ENCODE measurements around the gene CCDC88C. TPM values are rescaled to one million over a fixed set of nuclear protein-coding genes. Genes with fewer than 3 reads are reported as not detected.

The CCDC88C gene
- total RNA-seq, 1 experiment from 2014 or later = 64.8 TPM

DNA sequence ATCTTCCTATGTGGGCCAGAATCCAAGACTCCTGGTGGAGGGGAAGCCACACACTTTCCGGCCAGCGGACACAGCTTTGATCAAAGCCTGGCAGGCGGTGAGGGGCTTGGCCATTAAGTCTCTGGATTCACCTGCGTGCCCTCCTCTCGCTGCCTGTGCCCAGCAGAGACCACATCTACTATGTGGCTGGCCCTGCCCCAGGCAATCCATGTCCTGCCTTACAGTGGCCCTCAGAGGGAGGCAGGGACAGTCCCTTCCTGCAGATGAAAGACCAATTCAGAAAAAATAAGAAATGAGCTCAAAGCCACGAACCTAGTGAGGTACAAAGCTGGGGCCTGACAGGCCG is 90.4 kb downstream of the CCDC88C start:
- Mint-ChIP-seq H3K4me1 (peaks cover 9% of the 10 kb centered on the region), H3K36me3 (peaks cover 21% of the 10 kb centered on the region), H3K9me3 (no peaks in the 10 kb centered on the region), H3K4me3 (no peak overlapping the region), H3K27me3 (ENCODE audit: low read depth) (no peaks in the 10 kb centered on the region), H3K27ac (peak overlapping the region; percentile 80)
- no peak for TF ChIP-seq CREB1 (CRISPR knock-in tag; IDR thresholded peaks at IDR 0.05)
- TF ChIP-seq OVOL2 (CRISPR knock-in tag; IDR thresholded peaks at IDR 0.05; ENCODE audit: borderline replicate concordance) = no peak
- no peak for TF ChIP-seq USF2 (CRISPR knock-in tag; IDR thresholded peaks at IDR 0.05)
- CTCF ChIA-PET = interaction anchor here (1.2 to 3.4 kb wide), 2 partner anchors 28 to 91 kb away, joined by 4 to 12 read pairs; no protein-coding TSS in a partner anchor
- DNase-seq (ENCODE audit: low spot score) = no peak
- POLR2A ChIA-PET = no interaction called here
- ATAC-seq = no peak

GRCh38 chr14:91326514-91327249 is 90.9 kb downstream of the CCDC88C start:
- Mint-ChIP-seq H3K36me3 (peaks cover 24% of the 10 kb centered on the region), H3K9me3 (no peaks in the 10 kb centered on the region), H3K4me1 (peaks cover 9% of the 10 kb centered on the region), H3K27me3 (ENCODE audit: low read depth) (no peaks in the 10 kb centered on the region), H3K27ac (peak overlapping the region; percentile 80), H3K4me3 (no peak overlapping the region)
- ChIA-PET POLR2A (no interaction called here), CTCF (interaction anchor here (1.2 to 3.4 kb wide), 3 partner anchors 28 to 92 kb away, joined by 4 to 35 read pairs (median 12); partner anchors contain the start of gene CCDC88C)
- DNase-seq (ENCODE audit: low spot score) = no peak
- TF ChIP-seq ARID4B (CRISPR knock-in tag; IDR thresholded peaks at IDR 0.05; ENCODE audit: borderline replicate concordance) (no peak), GRHL2 (CRISPR knock-in tag; IDR thresholded peaks at IDR 0.05; ENCODE audit: insufficient replicate concordance, severe bottlenecking) (no peak), ESRRA (CRISPR knock-in tag; IDR thresholded peaks at IDR 0.05; ENCODE audit: borderline replicate concordance) (no peak), ATF3 (CRISPR knock-in tag; conservative IDR thresholded peaks at IDR 0.05) (no peak), ZNF512 (CRISPR knock-in tag; IDR thresholded peaks at IDR 0.05; ENCODE audit: borderline replicate concordance) (no peak), CREM (CRISPR knock-in tag; IDR thresholded peaks at IDR 0.05) (no peak), ZNF138 (CRISPR knock-in tag; conservative IDR thresholded peaks at IDR 0.05) (no peak), ZNF232 (CRISPR knock-in tag; IDR thresholded peaks at IDR 0.05) (no peak), PRRX2 (CRISPR knock-in tag; IDR thresholded peaks at IDR 0.05) (no peak)
- TF ChIP-seq, protein P1, sequence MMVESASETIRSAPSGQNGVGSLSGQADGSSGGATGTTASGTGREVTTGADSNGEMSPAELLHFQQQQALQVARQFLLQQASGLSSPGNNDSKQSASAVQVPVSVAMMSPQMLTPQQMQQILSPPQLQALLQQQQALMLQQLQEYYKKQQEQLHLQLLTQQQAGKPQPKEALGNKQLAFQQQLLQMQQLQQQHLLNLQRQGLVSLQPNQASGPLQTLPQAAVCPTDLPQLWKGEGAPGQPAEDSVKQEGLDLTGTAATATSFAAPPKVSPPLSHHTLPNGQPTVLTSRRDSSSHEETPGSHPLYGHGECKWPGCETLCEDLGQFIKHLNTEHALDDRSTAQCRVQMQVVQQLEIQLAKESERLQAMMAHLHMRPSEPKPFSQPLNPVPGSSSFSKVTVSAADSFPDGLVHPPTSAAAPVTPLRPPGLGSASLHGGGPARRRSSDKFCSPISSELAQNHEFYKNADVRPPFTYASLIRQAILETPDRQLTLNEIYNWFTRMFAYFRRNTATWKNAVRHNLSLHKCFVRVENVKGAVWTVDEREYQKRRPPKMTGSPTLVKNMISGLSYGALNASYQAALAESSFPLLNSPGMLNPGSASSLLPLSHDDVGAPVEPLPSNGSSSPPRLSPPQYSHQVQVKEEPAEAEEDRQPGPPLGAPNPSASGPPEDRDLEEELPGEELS (CRISPR knock-in tag; IDR thresholded peaks at IDR 0.05) = no peak
- ATAC-seq = no peak
